SU-DHL-6 (cell line): ENCODE data around the gene SDK1.

Source experiments
- EZH2phosphoT487 ChIP-seq: fragments of 200-600 bp; sonication (generic), shearing (Covaris generic); conservative IDR thresholded peaks from 2 replicates; pipeline ENCODE4 v1.6.1; 2018; ENCODE audit warnings: mild to moderate bottlenecking, antibody characterized with exemption, low read length, moderate library complexity, mixed read lengths
- TF ChIP-seq, protein P1 (sequence below): fragments of 200-600 bp; sonication (generic); IDR thresholded peaks from one replicate; pipeline ENCODE4 v1.5.1; 2017; ENCODE audit warnings: antibody characterized with exemption, mild to moderate bottlenecking, low read length, moderate library complexity; ENCODE audit not compliant: insufficient read depth, poor library complexity, severe bottlenecking

DNA sequence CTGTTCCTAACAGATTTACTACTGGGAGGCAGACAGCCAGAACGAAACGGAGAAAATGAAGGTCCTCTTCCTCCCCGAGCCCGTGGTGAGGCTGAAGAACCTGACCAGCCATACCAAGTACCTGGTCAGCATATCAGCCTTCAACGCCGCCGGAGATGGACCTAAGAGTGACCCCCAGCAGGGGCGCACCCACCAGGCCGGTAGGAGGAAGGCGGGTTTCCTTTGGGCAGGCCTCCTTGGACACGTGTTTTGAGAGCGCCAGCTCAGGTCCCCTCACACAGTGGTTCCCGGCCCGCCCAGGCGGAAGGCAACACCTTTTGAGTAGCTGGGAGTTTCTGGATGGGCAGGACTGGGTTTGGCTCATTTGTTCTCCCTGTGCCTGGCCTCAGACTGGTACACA is 907.0 kb downstream of the SDK1 start:
- TF ChIP-seq, protein P1, sequence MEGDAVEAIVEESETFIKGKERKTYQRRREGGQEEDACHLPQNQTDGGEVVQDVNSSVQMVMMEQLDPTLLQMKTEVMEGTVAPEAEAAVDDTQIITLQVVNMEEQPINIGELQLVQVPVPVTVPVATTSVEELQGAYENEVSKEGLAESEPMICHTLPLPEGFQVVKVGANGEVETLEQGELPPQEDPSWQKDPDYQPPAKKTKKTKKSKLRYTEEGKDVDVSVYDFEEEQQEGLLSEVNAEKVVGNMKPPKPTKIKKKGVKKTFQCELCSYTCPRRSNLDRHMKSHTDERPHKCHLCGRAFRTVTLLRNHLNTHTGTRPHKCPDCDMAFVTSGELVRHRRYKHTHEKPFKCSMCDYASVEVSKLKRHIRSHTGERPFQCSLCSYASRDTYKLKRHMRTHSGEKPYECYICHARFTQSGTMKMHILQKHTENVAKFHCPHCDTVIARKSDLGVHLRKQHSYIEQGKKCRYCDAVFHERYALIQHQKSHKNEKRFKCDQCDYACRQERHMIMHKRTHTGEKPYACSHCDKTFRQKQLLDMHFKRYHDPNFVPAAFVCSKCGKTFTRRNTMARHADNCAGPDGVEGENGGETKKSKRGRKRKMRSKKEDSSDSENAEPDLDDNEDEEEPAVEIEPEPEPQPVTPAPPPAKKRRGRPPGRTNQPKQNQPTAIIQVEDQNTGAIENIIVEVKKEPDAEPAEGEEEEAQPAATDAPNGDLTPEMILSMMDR, result no peak
- TF ChIP-seq EZH2phosphoT487, result no peak
